ENCODE data around the gene SLC6A9. TPM values are rescaled to one million over a fixed set of nuclear protein-coding genes. Genes with fewer than 3 reads are reported as not detected.

The SLC6A9 gene
- total and polyA plus RNA-seq, 2 experiments from 2014 or later = 14.4 to 20.0 TPM

DNA sequence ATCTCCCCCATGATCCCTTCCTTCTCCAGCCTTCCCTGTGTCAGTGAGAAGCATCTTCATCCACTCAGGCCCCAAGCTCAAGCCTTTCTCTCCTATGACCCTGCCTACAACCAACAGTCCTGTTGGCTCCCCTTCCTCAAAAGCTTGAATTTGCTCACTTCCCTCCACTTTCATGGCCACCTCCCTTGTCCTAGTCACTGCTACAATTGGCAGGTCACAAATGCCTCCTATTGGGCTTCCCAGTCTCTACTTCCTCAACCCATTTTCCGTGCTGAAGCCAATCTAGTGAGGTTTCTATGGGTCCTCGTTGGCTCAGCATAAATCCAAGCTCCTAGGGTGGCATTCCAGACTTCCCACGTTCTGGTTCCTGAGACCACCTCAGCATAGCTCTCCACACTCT, 40.2 kb upstream of the SLC6A9 start:
- Histone ChIP-seq H3K27ac (ENCODE audit: low read depth) (no peak overlapping the region), H3F3A (replicated peaks; ENCODE audit: low read depth) (no peaks in the 10 kb centered on the region), H4K20me1 (replicated peaks; ENCODE audit: insufficient read depth) (no peaks in the 10 kb centered on the region), H3K4me3 (no peak overlapping the region), H3K4me2 (no peak overlapping the region), H3K27me3 (ENCODE audit: insufficient read depth) (peaks cover 3% of the 10 kb centered on the region; the same call in 1 of the 2 replicates), H2AFZ (no peak overlapping the region), H3K79me2 (replicated peaks; ENCODE audit: insufficient read depth) (no peaks in the 10 kb centered on the region), H3K9me2 (ENCODE audit: insufficient read depth) (0 out of 2 replicates have a peak, but pooled peaks cover 2% of the 10 kb centered on the region), H3K36me3 (ENCODE audit: insufficient read depth) (no peaks in the 10 kb centered on the region), H3K4me1 (ENCODE audit: insufficient read depth) (0 out of 2 replicates have a peak, but pooled peaks cover 5% of the 10 kb centered on the region)
- Mint-ChIP-seq H3K27me3 (ENCODE audit: insufficient read depth, low read depth, poor library complexity) (peaks cover 4% of the 10 kb centered on the region), H3K36me3 (ENCODE audit: low read depth) (no peaks in the 10 kb centered on the region), H3K27ac (no peak overlapping the region), H3K9me3 (0 out of 3 replicates have a peak, but pooled peaks cover 3% of the 10 kb centered on the region), H3K4me3 (no peak overlapping the region), H3K4me1 (peaks cover 25% of the 10 kb centered on the region)
- TF ChIP-seq EZH2phosphoT487 (IDR thresholded peaks at IDR 0.05; ENCODE audit: unreplicated experiment) (no peak), POLR2AphosphoS5 (IDR thresholded peaks at IDR 0.05; ENCODE audit: low read depth) (no peak)
- no peak for ATAC-seq
- DNase-seq (ENCODE audit: low spot score) = no peak

DNA sequence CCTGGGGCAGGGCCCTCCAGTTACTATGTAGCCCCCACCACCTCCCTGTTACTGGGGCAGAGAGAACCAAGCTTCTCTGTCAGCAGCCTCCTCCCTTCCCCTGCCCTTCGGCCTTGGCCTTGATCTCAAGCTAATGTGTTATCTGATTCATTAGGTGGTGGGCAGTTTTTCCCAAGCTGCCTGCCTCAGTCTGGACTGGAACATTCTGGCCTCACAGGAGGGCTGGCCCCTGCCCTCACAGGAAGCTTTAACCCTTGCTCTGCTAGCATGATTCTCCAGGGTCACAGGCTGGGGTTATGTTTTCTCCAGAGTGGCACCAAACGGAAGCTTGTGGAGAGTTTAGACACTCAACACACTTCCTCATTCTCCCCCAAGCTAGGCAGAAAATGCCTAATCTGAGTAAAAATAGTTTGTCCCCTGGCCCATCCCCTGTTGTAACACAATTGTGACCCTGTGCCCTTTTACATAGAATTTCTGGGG, 37.2 kb upstream of the SLC6A9 start:
- H3K9me3 Mint-ChIP-seq = 0 out of 3 replicates have a peak, but pooled peaks cover 3% of the 10 kb centered on the region
- Histone ChIP-seq H3K27me3 (ENCODE audit: insufficient read depth) (peaks cover 3% of the 10 kb centered on the region; the same call in 1 of the 2 replicates), H3F3A (replicated peaks; ENCODE audit: low read depth) (no peaks in the 10 kb centered on the region), H3K4me1 (ENCODE audit: insufficient read depth) (no peaks in the 10 kb centered on the region), H3K9me2 (ENCODE audit: insufficient read depth) (no peaks in the 10 kb centered on the region), H4K20me1 (replicated peaks; ENCODE audit: insufficient read depth) (no peaks in the 10 kb centered on the region), H3K27ac (ENCODE audit: low read depth) (no peak overlapping the region), H3K79me2 (replicated peaks; ENCODE audit: insufficient read depth) (no peaks in the 10 kb centered on the region), H3K4me3 (no peak overlapping the region), H3K4me2 (no peak overlapping the region), H3K36me3 (ENCODE audit: insufficient read depth) (no peaks in the 10 kb centered on the region), H2AFZ (no peak overlapping the region)
- no peak overlapping the region for H3K27ac Mint-ChIP-seq
- ATAC-seq = no peak
- no peak for TF ChIP-seq JUNB (IDR thresholded peaks at IDR 0.05; ENCODE audit: unreplicated experiment)
- TF ChIP-seq ZNF114 (CRISPR knock-in tag; IDR thresholded peaks at IDR 0.05) = no peak
- TF ChIP-seq EZH2 (IDR thresholded peaks at IDR 0.05; ENCODE audit: low read depth, unreplicated experiment) = no peak
- TF ChIP-seq, protein P1, sequence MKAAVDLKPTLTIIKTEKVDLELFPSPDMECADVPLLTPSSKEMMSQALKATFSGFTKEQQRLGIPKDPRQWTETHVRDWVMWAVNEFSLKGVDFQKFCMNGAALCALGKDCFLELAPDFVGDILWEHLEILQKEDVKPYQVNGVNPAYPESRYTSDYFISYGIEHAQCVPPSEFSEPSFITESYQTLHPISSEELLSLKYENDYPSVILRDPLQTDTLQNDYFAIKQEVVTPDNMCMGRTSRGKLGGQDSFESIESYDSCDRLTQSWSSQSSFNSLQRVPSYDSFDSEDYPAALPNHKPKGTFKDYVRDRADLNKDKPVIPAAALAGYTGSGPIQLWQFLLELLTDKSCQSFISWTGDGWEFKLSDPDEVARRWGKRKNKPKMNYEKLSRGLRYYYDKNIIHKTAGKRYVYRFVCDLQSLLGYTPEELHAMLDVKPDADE (IDR thresholded peaks at IDR 0.05) = no peak
- no peak for TF ChIP-seq EZH2phosphoT487 (IDR thresholded peaks at IDR 0.05; ENCODE audit: unreplicated experiment)
- no peak for TF ChIP-seq CTCF (conservative IDR thresholded peaks at IDR 0.05; ENCODE audit: low read depth in 2 of 2)
- DNase-seq (ENCODE audit: low spot score) = no peak
- no peak overlapping the region for H3K4me3 Mint-ChIP-seq
- no peaks in the 10 kb centered on the region for H3K36me3 Mint-ChIP-seq (ENCODE audit: low read depth)
- peaks cover 2% of the 10 kb centered on the region for H3K27me3 Mint-ChIP-seq (ENCODE audit: insufficient read depth, low read depth, poor library complexity)
- peaks cover 17% of the 10 kb centered on the region for H3K4me1 Mint-ChIP-seq

Data from GM23338 (cell line).